Caco-2 (cell line): ENCODE measurements around the gene P3H4. TPM values are rescaled to one million over a fixed set of nuclear protein-coding genes. Genes with fewer than 3 reads are reported as not detected.

ENCODE experiments used
- BruUV-seq: library from RNA; stranded (reverse); fragments of 400-500 nt; replicated peaks from 2 replicates; lab custom pipeline; 2021; lab: Mats Ljungman, UMichigan
- CTCF ChIA-PET: fragments of 300-600 bp; sonication (Branson Sonifier 250); formaldehyde crosslinking; loops from one replicate; lab custom pipeline; 2022; ENCODE audit warnings: antibody characterized with exemption; lab: Charles Lee
- POLR2A ChIA-PET: fragments of 300-600 bp; sonication (Branson Sonifier 250); formaldehyde crosslinking; loops from one replicate; lab custom pipeline; 2022; ENCODE audit warnings: antibody characterized with exemption; lab: Charles Lee
- DNase-seq, 2 experiments: peaks; one replicate each; pipeline versions ENCODE4 v3.0.0 to v3.0.0-alpha.2; 2020 to 2022
- H3K27me3 ChIP-seq: replicated peaks from 2 replicates; pipeline ENCODE4 v1.6.0; 2011; ENCODE audit warnings: low read length; ENCODE audit not compliant: control insufficient read depth, insufficient read depth
- H3K36me3 ChIP-seq: 2 replicates; pipeline ENCODE4 v1.5.1; 2011; ENCODE audit warnings: low read length; ENCODE audit not compliant: control insufficient read depth, insufficient read depth
- H3K4me1 ChIP-seq: fragments of 250-450 bp; sonication (Bioruptor Pico); 2 replicates; pipeline ENCODE4 v1.5.1; 2020; ENCODE audit warnings: mild to moderate bottlenecking
- H3K4me3 ChIP-seq: 2 replicates; pipeline ENCODE4 v1.5.1; 2011; ENCODE audit warnings: low read depth, mild to moderate bottlenecking, control low read depth, low read length
- H3K9me3 ChIP-seq: fragments of 250-450 bp; sonication (Bioruptor Pico); 2 replicates; pipeline ENCODE4 v1.5.1; 2020; ENCODE audit warnings: mild to moderate bottlenecking, moderate library complexity
- H3K27ac Mint-ChIP-seq: one replicate; pipeline ENCODE4 v1.8.0; 2022; ENCODE audit warnings: mixed read lengths; ENCODE audit not compliant: unreplicated experiment
- H3K27me3 Mint-ChIP-seq: one replicate; pipeline ENCODE4 v1.8.0; 2022; ENCODE audit warnings: mixed read lengths; ENCODE audit not compliant: insufficient read depth, unreplicated experiment
- H3K36me3 Mint-ChIP-seq: one replicate; pipeline ENCODE4 v1.8.0; 2022; ENCODE audit warnings: mild to moderate bottlenecking, mixed read lengths; ENCODE audit not compliant: insufficient read depth, unreplicated experiment
- H3K4me1 Mint-ChIP-seq: one replicate; pipeline ENCODE4 v1.8.0; 2022; ENCODE audit warnings: low read depth, mixed read lengths; ENCODE audit not compliant: unreplicated experiment
- H3K4me3 Mint-ChIP-seq: one replicate; pipeline ENCODE4 v1.8.0; 2022; ENCODE audit warnings: mild to moderate bottlenecking, moderate library complexity, mixed read lengths; ENCODE audit not compliant: unreplicated experiment
- H3K9me3 Mint-ChIP-seq: one replicate; pipeline ENCODE4 v1.8.0; 2022; ENCODE audit warnings: mixed read lengths; ENCODE audit not compliant: unreplicated experiment
- CTCF ChIP-seq, 2 experiments: fragments of 200-600 bp in 1 of 2; IDR thresholded peaks; 1 replicate in 1 of 2; 2 replicates in 1 of 2; pipeline versions ENCODE4 v1.5.1 to v1.8.0; 2011 to 2022; ENCODE audit warnings: antibody characterized with exemption in 1 of 2, control low read depth in 1 of 2, inconsistent platforms in 1 of 2, low read depth in 1 of 2, low read length in 1 of 2, mild to moderate bottlenecking in 1 of 2, moderate library complexity in 1 of 2; ENCODE audit not compliant: insufficient read depth in 1 of 2, severe bottlenecking in 1 of 2, unreplicated experiment in 1 of 2
- intact Hi-C: fragments of 100-400 bp; cut with micrococcal nuclease; formaldehyde crosslinking; loops from one replicate; pipeline ENCODE4 v1.10.0; 2022; ENCODE audit not compliant: unreplicated experiment
- total RNA-seq: library from RNA; stranded (reverse); gene quantifications from 2 replicates; pipeline ENCODE4 v1.2.3, GENCODE V29; 2022

P3H4 gene
- total RNA-seq, 1 experiment from 2014 or later = 39.2 TPM

- H3K4me3 ChIP-seq = peak within 1 kb of the TSS; percentile 82
- H3K36me3 Mint-ChIP-seq = peaks cover 61% of the 10 kb centered on the region
- H3K9me3 Mint-ChIP-seq = no peaks in the 10 kb centered on the region
- ChIA-PET CTCF (interaction anchor here (0.6 to 4.4 kb wide), 24 partner anchors 8 to 397 kb away, joined by 3 to 169 read pairs (median 5); partner anchors contain the start of genes ACLY, EIF1, FKBP10 and KLHL11), POLR2A (interaction anchor here (0.5 to 3.4 kb wide), 26 partner anchors 8 to 1300 kb away, joined by 3 to 243 read pairs (median 5); partner anchors contain the start of genes ACLY, EIF1, FKBP10 and HAP1)
- DNase-seq = peak; percentile 100
- H3K27me3 Mint-ChIP-seq = no peaks in the 10 kb centered on the region
- H3K27ac Mint-ChIP-seq = peak within 1 kb of the TSS; percentile 93
- peaks cover 23% of the 10 kb centered on the region for H3K4me1 ChIP-seq
- peaks cover 4% of the 10 kb centered on the region; the same call in 1 of the 2 replicates for H3K36me3 ChIP-seq
- intact Hi-C loops = loop anchor here (1.0 kb wide), 4 partner anchors 8 to 26 kb away; no protein-coding TSS in a partner anchor
- no TSS peak for BruUV-seq
- no peaks in the 10 kb centered on the region for H3K9me3 ChIP-seq
- peak; percentile 40 to 91 for TF ChIP-seq CTCF (IDR thresholded peaks at IDR 0.05; ENCODE audit: insufficient read depth in 1 of 2, low read depth in 1 of 2, low read length in 1 of 2, severe bottlenecking in 1 of 2, unreplicated experiment in 1 of 2)
- peaks cover 35% of the 10 kb centered on the region for H3K4me1 Mint-ChIP-seq
- H3K27me3 ChIP-seq = no peaks in the 10 kb centered on the region
- peak within 1 kb of the TSS; percentile 74 for H3K4me3 Mint-ChIP-seq
Measured at GRCh38 chr17:41786227-41787020, 25.3 kb downstream of the P3H4 start, which contains the start of gene JUP. TSS of gene JUP (minus strand) at chr17:41786711. CDS start at chr17:41771854, 14,857 bp downstream.

- Mint-ChIP-seq H3K4me3 (peak overlapping the region; percentile 74), H3K27ac (peak overlapping the region; percentile 93), H3K27me3 (no peaks in the 10 kb centered on the region), H3K36me3 (peaks cover 67% of the 10 kb centered on the region), H3K9me3 (no peaks in the 10 kb centered on the region), H3K4me1 (peaks cover 35% of the 10 kb centered on the region)
- TF ChIP-seq CTCF (IDR thresholded peaks at IDR 0.05; ENCODE audit: insufficient read depth in 1 of 2, low read depth in 1 of 2, low read length in 1 of 2, severe bottlenecking in 1 of 2, unreplicated experiment in 1 of 2) = peak in 1 of 2 experiments; percentile 34
- peaks cover 24% of the 10 kb centered on the region for H3K4me1 ChIP-seq
- ChIA-PET POLR2A (interaction anchor here (0.6 to 3.4 kb wide), 19 partner anchors 9 to 340 kb away, joined by 3 to 243 read pairs (median 5); partner anchors contain the start of genes ACLY, EIF1, FKBP10 and HAP1), CTCF (interaction anchor here (0.6 to 4.4 kb wide), 18 partner anchors 8 to 174 kb away, joined by 3 to 169 read pairs (median 7); partner anchors contain the start of genes ACLY, EIF1, FKBP10 and KLHL11)
- BruUV-seq = no TSS peak
- no peaks in the 10 kb centered on the region for H3K9me3 ChIP-seq
- peak overlapping the region; percentile 82 for H3K4me3 ChIP-seq
- intact Hi-C loops = loop anchor here (1.0 kb wide), 4 partner anchors 8 to 48 kb away; no protein-coding TSS in a partner anchor
- DNase-seq = peak; percentile 94
- H3K36me3 ChIP-seq = peaks cover 4% of the 10 kb centered on the region; the same call in 1 of the 2 replicates
- no peaks in the 10 kb centered on the region for H3K27me3 ChIP-seq
Measured at GRCh38 chr17:41785859-41786226, 25.9 kb downstream of the P3H4 start.
